Heart left ventricle (tissue), 13 donors: ENCODE measurements around the gene IL17A.

Experiments
- POLR2A ChIP-seq, 2 donors: fragments of 450-650 bp; IDR thresholded peaks; one replicate each; pipeline ENCODE4 v1.6.1; 2017; ENCODE audit warnings: antibody characterized with exemption in 2 of 2, mild to moderate bottlenecking in 2 of 2, moderate library complexity in 2 of 2
- TF ChIP-seq, protein P1 (sequence below), 12 donors: fragments of 200-600 bp; sonication (generic) in 4 of 12; IDR thresholded peaks; one replicate each; pipeline versions ENCODE4 v1.5.0 to v1.8.0; 2018 to 2022; ENCODE audit warnings: antibody characterized with exemption in 12 of 12, mild to moderate bottlenecking in 5 of 12
- donor health status: ischemic (EF 13 %, LVEDD 7.1; RV severe dilation, severe dysfunction).
- donor health status: DM: no; HTN: yes; CAD: no.
- donor health status: DM: no; HTN: no; CAD: no.
- donor health status: ischemic (EF 25% LVEDD 6.9; RV normal size, moderate dysfunction).
- donor health status: ischemic (EF 25% LVEDD 5.7; RV mildly dilated, moderate dysfunction).
- donor health status: ischemic (EF 35%, LVEDD 5.7; RV mildly dilated, moderate dysfunction).
- donor health status: nonischemic (EF 11% LVEDD 7.7; RV severe dilation, severe dysfunction).
- donor health status: DM: yes; HTN: yes; CAD: no.
- donor health status: PGD.
- donor health status: ischemic (EF 29% LVEDD 5.4; RV normal size, mild dysfunction).
- donor health status: nonischemic (EF 23%, LVEDD 6.1; RV moderate dilation, normal function).

DNA sequence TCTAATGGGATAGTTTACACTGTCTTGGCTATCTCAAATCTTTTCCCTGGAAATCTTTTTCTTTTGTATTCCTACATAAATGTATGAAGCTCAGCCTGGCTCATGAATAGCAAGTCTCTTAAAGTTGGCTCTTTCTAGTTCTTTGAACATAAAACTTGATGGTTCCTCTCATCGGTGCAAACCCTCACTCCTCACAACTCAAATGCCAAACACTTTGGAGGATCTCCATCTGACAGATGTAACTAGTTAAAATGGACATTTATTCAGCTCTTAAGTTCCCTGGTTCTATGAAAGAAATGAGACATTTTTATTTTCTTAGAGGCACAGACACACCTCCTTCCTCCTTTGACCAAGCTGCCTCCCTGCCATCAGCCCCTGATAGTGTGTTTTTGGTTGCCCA is 43.6 kb upstream of the IL17A start:
- TF ChIP-seq, protein P1, sequence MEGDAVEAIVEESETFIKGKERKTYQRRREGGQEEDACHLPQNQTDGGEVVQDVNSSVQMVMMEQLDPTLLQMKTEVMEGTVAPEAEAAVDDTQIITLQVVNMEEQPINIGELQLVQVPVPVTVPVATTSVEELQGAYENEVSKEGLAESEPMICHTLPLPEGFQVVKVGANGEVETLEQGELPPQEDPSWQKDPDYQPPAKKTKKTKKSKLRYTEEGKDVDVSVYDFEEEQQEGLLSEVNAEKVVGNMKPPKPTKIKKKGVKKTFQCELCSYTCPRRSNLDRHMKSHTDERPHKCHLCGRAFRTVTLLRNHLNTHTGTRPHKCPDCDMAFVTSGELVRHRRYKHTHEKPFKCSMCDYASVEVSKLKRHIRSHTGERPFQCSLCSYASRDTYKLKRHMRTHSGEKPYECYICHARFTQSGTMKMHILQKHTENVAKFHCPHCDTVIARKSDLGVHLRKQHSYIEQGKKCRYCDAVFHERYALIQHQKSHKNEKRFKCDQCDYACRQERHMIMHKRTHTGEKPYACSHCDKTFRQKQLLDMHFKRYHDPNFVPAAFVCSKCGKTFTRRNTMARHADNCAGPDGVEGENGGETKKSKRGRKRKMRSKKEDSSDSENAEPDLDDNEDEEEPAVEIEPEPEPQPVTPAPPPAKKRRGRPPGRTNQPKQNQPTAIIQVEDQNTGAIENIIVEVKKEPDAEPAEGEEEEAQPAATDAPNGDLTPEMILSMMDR (IDR thresholded peaks at IDR 0.05) = no peak
- TF ChIP-seq POLR2A (IDR thresholded peaks at IDR 0.05) = no peak
